Measurements from ENCODE around the gene RIPOR1.

RIPOR1 gene

GRCh38 chr16:67561824-67562525 lies 33.3 kb downstream of the RIPOR1 start:
- peak; percentile 93 for DNase-seq

GRCh38 chr16:67562526-67562917 lies 33.9 kb downstream of the RIPOR1 start, which contains the start of gene CTCF:
CTCF (plus strand) TSS chr16:67562526; CDS start chr16:67610833, 48,307 bp downstream.
- peak; percentile 60 for DNase-seq

GRCh38 chr16:67562918-67563707 lies 34.5 kb downstream of the RIPOR1 start:
- no peak for DNase-seq

- DNase-seq: no peak
Measured at GRCh38 chr16:67563708-67564468, 35.3 kb downstream of the RIPOR1 start.

- no peak for DNase-seq
Measured at GRCh38 chr16:67565470-67566100, 37.0 kb downstream of the RIPOR1 start.

GRCh38 chr16:67571464-67571863 lies 42.8 kb downstream of the RIPOR1 start:
- no peak for DNase-seq

GRCh38 chr16:67571981-67572431 lies 43.4 kb downstream of the RIPOR1 start:
- no peak for DNase-seq

- DNase-seq: no peak
Measured at GRCh38 chr16:67579686-67580085, 51.1 kb downstream of the RIPOR1 start.

GRCh38 chr16:67580202-67580601 lies 51.6 kb downstream of the RIPOR1 start:
- DNase-seq: no peak

- no peak for DNase-seq
Measured at GRCh38 chr16:67593288-67593687, 64.7 kb downstream of the RIPOR1 start.

- DNase-seq: no peak
Measured at GRCh38 chr16:67593701-67594100, 65.1 kb downstream of the RIPOR1 start.

- no peak for DNase-seq
Measured at GRCh38 chr16:67594256-67594915, 65.8 kb downstream of the RIPOR1 start.

- no peak for DNase-seq
Measured at GRCh38 chr16:67594956-67595355, 66.3 kb downstream of the RIPOR1 start.
